Activated T-cell treated with anti-CD3 and anti-CD28 coated beads for 1 hour (primary cell): ENCODE results near the gene MAPK4.

Experiments
- DNase-seq: peaks from one replicate; pipeline ENCODE4 v3.0.0-alpha.2; 2020; ENCODE audit warnings: low read depth

The MAPK4 gene

GRCh38 chr18:50721451-50722120 lies 161.7 kb downstream of the MAPK4 start:
- no peak for DNase-seq

GRCh38 chr18:50722311-50722710 lies 162.4 kb downstream of the MAPK4 start:
- DNase-seq: no peak

GRCh38 chr18:50724751-50725151 lies 164.9 kb downstream of the MAPK4 start:
- no peak for DNase-seq

- DNase-seq: no peak
Observed at GRCh38 chr18:50726960-50727589, 167.2 kb downstream of the MAPK4 start.

- no peak for DNase-seq
Observed at GRCh38 chr18:50727721-50728471, 168.0 kb downstream of the MAPK4 start.

GRCh38 chr18:50729376-50729775 lies 169.5 kb downstream of the MAPK4 start:
- no peak for DNase-seq

GRCh38 chr18:50729986-50730385 lies 170.1 kb downstream of the MAPK4 start:
- DNase-seq: no peak

- no peak for DNase-seq
Observed at GRCh38 chr18:50734342-50734741, 174.5 kb downstream of the MAPK4 start.

- DNase-seq: no peak
Observed at GRCh38 chr18:50734886-50735285, 175.0 kb downstream of the MAPK4 start.

GRCh38 chr18:50737127-50737526 lies 177.2 kb downstream of the MAPK4 start:
- DNase-seq: no peak

GRCh38 chr18:50738098-50738757 lies 178.3 kb downstream of the MAPK4 start:
- DNase-seq: no peak

- no peak for DNase-seq
Observed at GRCh38 chr18:50742952-50743351, 183.1 kb downstream of the MAPK4 start.

- no peak for DNase-seq
Observed at GRCh38 chr18:50744253-50744652, 184.4 kb downstream of the MAPK4 start.

GRCh38 chr18:50745945-50746344 lies 186.1 kb downstream of the MAPK4 start:
- no peak for DNase-seq

- no peak for DNase-seq
Observed at GRCh38 chr18:50747849-50748242, 188.0 kb downstream of the MAPK4 start.

GRCh38 chr18:50748243-50749229 lies 188.6 kb downstream of the MAPK4 start:
- no peak for DNase-seq

- no peak for DNase-seq
Observed at GRCh38 chr18:50749421-50749820, 189.5 kb downstream of the MAPK4 start.

- no peak for DNase-seq
Observed at GRCh38 chr18:50749945-50750344, 190.1 kb downstream of the MAPK4 start.

- no peak for DNase-seq
Observed at GRCh38 chr18:50750546-50750945, 190.7 kb downstream of the MAPK4 start.

GRCh38 chr18:50751490-50751889 lies 191.6 kb downstream of the MAPK4 start:
- no peak for DNase-seq

GRCh38 chr18:50751947-50752346 lies 192.1 kb downstream of the MAPK4 start:
- no peak for DNase-seq
